K562 (cell line): ENCODE measurements around the gene SYNGR1. TPM values are rescaled to one million over a fixed set of nuclear protein-coding genes. Genes with fewer than 3 reads are reported as not detected.

ENCODE experiments used
- CBX2 ChIP-seq: fragments of 200-600 bp; sonication (generic); IDR thresholded peaks from one replicate; pipeline ENCODE4 v1.6.1; 2012; ENCODE audit warnings: mild to moderate bottlenecking, low read length, inconsistent platforms; ENCODE audit not compliant: insufficient read depth, poor library complexity, severe bottlenecking
- KLF16 ChIP-seq: IDR thresholded peaks from 2 replicates; pipeline ENCODE4 v1.6.1; 2016; ENCODE audit warnings: antibody characterized with exemption
- ZNF695 ChIP-seq: fragments of 450-650 bp; formaldehyde crosslinking; IDR thresholded peaks from 2 replicates; pipeline ENCODE4 v1.4.0; 2020; ENCODE audit warnings: mild to moderate bottlenecking, moderate library complexity
- polyA plus RNA-seq, 8 experiments: library from polyadenylated mRNA; depleted of rRNA in 4 of 8; stranded (reverse) in 5 of 8; unstranded in 3 of 8; fragments of >200 nt; fragmentation: Nextera tagmentation in 2 of 8; fragmentation: Illumina TruSeq in 1 of 8; extraction: Ambion mirVana in 2 of 8; extraction: Trizol in 1 of 8; gene quantifications; 2 replicates each; pipeline versions ENCODE4 v1.2.1 to v1.2.3, GENCODE V29; 2011 to 2014; ENCODE audit warnings: inconsistent platforms in 1 of 8, missing spikeins in 1 of 8
- total RNA-seq, 7 experiments: library from RNA; depleted of rRNA in 6 of 7; stranded (reverse); fragments of >200 nt in 6 of 7; fragmentation: Illumina TruSeq in 2 of 7; extraction: Trizol in 2 of 7; gene quantifications; 2 replicates each; pipeline versions ENCODE4 v1.2.1 to v1.2.3, GENCODE V29; 2011 to 2021; ENCODE audit warnings: low replicate concordance in 1 of 7
- TF ChIP-seq, protein P1 (sequence below): fragments of 450-650 bp; IDR thresholded peaks from 2 replicates; pipeline ENCODE4 v1.6.1; 2016; ENCODE audit warnings: mild to moderate bottlenecking, moderate library complexity
- TF ChIP-seq, protein P2 (sequence below): sonication (generic); formaldehyde crosslinking; IDR thresholded peaks from 2 replicates; pipeline ENCODE4 v1.8.0; 2022; ENCODE audit warnings: mild to moderate bottlenecking, low read depth, missing genetic modification reagents
- TF ChIP-seq, protein P3 (sequence below): fragments of 250-450 bp; sonication (Bioruptor Pico); IDR thresholded peaks from 2 replicates; pipeline ENCODE4 v1.4.0; 2020

Gene SYNGR1
- total and polyA plus RNA-seq, 9 of the 15 experiments (the other 6 are each of a cell fraction or from before 2014, with no cell fraction given): 1.8 to 15.9 (median 5.5) TPM

DNA sequence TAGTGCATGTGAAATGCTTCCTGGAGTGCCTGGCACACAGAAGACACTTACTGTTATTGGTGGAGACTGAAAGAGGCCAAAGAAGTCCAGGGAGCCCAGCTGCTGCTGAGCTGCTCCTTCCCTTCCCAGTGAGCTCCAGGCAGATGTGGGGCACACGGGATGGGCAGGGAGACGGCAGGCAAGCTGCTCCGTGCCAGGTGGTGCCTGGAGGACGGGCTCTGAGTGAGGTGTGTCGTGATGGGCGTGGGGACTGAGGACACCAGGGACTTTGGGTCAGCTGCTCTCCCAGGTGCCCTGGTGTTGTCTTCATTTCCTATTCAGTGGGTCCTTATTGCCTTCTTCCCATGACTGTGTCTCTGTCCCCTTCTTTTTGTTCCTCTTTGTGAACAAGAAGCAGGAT is 69.3 kb downstream of the SYNGR1 start (continued):
- TF ChIP-seq, protein P1, sequence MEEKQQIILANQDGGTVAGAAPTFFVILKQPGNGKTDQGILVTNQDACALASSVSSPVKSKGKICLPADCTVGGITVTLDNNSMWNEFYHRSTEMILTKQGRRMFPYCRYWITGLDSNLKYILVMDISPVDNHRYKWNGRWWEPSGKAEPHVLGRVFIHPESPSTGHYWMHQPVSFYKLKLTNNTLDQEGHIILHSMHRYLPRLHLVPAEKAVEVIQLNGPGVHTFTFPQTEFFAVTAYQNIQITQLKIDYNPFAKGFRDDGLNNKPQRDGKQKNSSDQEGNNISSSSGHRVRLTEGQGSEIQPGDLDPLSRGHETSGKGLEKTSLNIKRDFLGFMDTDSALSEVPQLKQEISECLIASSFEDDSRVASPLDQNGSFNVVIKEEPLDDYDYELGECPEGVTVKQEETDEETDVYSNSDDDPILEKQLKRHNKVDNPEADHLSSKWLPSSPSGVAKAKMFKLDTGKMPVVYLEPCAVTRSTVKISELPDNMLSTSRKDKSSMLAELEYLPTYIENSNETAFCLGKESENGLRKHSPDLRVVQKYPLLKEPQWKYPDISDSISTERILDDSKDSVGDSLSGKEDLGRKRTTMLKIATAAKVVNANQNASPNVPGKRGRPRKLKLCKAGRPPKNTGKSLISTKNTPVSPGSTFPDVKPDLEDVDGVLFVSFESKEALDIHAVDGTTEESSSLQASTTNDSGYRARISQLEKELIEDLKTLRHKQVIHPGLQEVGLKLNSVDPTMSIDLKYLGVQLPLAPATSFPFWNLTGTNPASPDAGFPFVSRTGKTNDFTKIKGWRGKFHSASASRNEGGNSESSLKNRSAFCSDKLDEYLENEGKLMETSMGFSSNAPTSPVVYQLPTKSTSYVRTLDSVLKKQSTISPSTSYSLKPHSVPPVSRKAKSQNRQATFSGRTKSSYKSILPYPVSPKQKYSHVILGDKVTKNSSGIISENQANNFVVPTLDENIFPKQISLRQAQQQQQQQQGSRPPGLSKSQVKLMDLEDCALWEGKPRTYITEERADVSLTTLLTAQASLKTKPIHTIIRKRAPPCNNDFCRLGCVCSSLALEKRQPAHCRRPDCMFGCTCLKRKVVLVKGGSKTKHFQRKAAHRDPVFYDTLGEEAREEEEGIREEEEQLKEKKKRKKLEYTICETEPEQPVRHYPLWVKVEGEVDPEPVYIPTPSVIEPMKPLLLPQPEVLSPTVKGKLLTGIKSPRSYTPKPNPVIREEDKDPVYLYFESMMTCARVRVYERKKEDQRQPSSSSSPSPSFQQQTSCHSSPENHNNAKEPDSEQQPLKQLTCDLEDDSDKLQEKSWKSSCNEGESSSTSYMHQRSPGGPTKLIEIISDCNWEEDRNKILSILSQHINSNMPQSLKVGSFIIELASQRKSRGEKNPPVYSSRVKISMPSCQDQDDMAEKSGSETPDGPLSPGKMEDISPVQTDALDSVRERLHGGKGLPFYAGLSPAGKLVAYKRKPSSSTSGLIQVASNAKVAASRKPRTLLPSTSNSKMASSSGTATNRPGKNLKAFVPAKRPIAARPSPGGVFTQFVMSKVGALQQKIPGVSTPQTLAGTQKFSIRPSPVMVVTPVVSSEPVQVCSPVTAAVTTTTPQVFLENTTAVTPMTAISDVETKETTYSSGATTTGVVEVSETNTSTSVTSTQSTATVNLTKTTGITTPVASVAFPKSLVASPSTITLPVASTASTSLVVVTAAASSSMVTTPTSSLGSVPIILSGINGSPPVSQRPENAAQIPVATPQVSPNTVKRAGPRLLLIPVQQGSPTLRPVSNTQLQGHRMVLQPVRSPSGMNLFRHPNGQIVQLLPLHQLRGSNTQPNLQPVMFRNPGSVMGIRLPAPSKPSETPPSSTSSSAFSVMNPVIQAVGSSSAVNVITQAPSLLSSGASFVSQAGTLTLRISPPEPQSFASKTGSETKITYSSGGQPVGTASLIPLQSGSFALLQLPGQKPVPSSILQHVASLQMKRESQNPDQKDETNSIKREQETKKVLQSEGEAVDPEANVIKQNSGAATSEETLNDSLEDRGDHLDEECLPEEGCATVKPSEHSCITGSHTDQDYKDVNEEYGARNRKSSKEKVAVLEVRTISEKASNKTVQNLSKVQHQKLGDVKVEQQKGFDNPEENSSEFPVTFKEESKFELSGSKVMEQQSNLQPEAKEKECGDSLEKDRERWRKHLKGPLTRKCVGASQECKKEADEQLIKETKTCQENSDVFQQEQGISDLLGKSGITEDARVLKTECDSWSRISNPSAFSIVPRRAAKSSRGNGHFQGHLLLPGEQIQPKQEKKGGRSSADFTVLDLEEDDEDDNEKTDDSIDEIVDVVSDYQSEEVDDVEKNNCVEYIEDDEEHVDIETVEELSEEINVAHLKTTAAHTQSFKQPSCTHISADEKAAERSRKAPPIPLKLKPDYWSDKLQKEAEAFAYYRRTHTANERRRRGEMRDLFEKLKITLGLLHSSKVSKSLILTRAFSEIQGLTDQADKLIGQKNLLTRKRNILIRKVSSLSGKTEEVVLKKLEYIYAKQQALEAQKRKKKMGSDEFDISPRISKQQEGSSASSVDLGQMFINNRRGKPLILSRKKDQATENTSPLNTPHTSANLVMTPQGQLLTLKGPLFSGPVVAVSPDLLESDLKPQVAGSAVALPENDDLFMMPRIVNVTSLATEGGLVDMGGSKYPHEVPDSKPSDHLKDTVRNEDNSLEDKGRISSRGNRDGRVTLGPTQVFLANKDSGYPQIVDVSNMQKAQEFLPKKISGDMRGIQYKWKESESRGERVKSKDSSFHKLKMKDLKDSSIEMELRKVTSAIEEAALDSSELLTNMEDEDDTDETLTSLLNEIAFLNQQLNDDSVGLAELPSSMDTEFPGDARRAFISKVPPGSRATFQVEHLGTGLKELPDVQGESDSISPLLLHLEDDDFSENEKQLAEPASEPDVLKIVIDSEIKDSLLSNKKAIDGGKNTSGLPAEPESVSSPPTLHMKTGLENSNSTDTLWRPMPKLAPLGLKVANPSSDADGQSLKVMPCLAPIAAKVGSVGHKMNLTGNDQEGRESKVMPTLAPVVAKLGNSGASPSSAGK: no peak
- TF ChIP-seq, protein P2, sequence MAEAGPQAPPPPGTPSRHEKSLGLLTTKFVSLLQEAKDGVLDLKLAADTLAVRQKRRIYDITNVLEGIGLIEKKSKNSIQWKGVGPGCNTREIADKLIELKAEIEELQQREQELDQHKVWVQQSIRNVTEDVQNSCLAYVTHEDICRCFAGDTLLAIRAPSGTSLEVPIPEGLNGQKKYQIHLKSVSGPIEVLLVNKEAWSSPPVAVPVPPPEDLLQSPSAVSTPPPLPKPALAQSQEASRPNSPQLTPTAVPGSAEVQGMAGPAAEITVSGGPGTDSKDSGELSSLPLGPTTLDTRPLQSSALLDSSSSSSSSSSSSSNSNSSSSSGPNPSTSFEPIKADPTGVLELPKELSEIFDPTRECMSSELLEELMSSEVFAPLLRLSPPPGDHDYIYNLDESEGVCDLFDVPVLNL (CRISPR knock-in tag): no peak
- TF ChIP-seq KLF16: no peak
- no peak for TF ChIP-seq ZNF695 (CRISPR knock-in tag)
- TF ChIP-seq, protein P3, sequence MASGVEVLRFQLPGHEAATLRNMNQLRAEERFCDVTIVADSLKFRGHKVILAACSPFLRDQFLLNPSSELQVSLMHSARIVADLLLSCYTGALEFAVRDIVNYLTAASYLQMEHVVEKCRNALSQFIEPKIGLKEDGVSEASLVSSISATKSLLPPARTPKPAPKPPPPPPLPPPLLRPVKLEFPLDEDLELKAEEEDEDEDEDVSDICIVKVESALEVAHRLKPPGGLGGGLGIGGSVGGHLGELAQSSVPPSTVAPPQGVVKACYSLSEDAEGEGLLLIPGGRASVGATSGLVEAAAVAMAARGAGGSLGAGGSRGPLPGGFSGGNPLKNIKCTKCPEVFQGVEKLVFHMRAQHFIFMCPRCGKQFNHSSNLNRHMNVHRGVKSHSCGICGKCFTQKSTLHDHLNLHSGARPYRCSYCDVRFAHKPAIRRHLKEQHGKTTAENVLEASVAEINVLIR (CRISPR knock-in tag): no peak
- TF ChIP-seq CBX2: no peak
